H9 (cell line): ENCODE measurements around the gene TTC39B. TPM values are rescaled to one million over a fixed set of nuclear protein-coding genes. Genes with fewer than 3 reads are reported as not detected.

Experiments
- DNase-seq: peaks from one replicate; pipeline ENCODE4 v3.0.0-alpha.2; 2017
- H2AFZ ChIP-seq: one replicate; pipeline ENCODE4 v1.6.1; 2013; ENCODE audit warnings: mild to moderate bottlenecking, low read length, control low read depth, moderate library complexity
- H2AK5ac ChIP-seq: 2 replicates; pipeline ENCODE4 v1.6.1; 2013; ENCODE audit warnings: low read length, control low read depth, mixed read lengths; ENCODE audit not compliant: insufficient read length
- H2BK120ac ChIP-seq: one replicate; pipeline ENCODE4 v1.6.1; 2013; ENCODE audit warnings: low read depth, mild to moderate bottlenecking, low read length, control low read depth, inconsistent platforms; ENCODE audit not compliant: poor library complexity, severe bottlenecking
- H2BK12ac ChIP-seq: 2 replicates; pipeline ENCODE4 v1.6.1; 2013; ENCODE audit warnings: low read length, control low read depth, mixed read lengths, low read depth; ENCODE audit not compliant: insufficient read length
- H2BK15ac ChIP-seq: 2 replicates; pipeline ENCODE4 v1.6.1; 2013; ENCODE audit warnings: low read depth, low read length, control low read depth
- H2BK20ac ChIP-seq: one replicate; pipeline ENCODE4 v1.6.1; 2013; ENCODE audit warnings: low read depth, mild to moderate bottlenecking, low read length, control low read depth, inconsistent platforms; ENCODE audit not compliant: poor library complexity, severe bottlenecking
- H2BK5ac ChIP-seq: 2 replicates; pipeline ENCODE4 v1.6.1; 2013; ENCODE audit warnings: low read length, control low read depth, mixed read lengths; ENCODE audit not compliant: insufficient read length
- H3K14ac ChIP-seq: 2 replicates; pipeline ENCODE4 v1.6.1; 2013; ENCODE audit warnings: low read length, control low read depth; ENCODE audit not compliant: insufficient read depth
- H3K18ac ChIP-seq: 2 replicates; pipeline ENCODE4 v1.6.1; 2013; ENCODE audit warnings: low read depth, mild to moderate bottlenecking, mixed read lengths, low read length, control low read depth; ENCODE audit not compliant: insufficient read length
- H3K23ac ChIP-seq: 2 replicates; pipeline ENCODE4 v1.6.1; 2013; ENCODE audit warnings: low read length, control low read depth, mixed read lengths, low read depth; ENCODE audit not compliant: insufficient read length
- H3K23me2 ChIP-seq: 2 replicates; pipeline ENCODE4 v1.6.1; 2013; ENCODE audit warnings: low read depth, mild to moderate bottlenecking, mixed read lengths, low read length, control low read depth; ENCODE audit not compliant: insufficient read length, poor library complexity, severe bottlenecking
- H3K27ac ChIP-seq: 2 replicates; pipeline ENCODE4 v1.5.1; 2013; ENCODE audit warnings: low read length, control low read depth, mixed read lengths, low read depth; ENCODE audit not compliant: insufficient read length
- H3K27me3 ChIP-seq: 2 replicates; pipeline ENCODE4 v1.6.1; 2013; ENCODE audit warnings: low read length, control low read depth, inconsistent platforms; ENCODE audit not compliant: insufficient read depth
- H3K4ac ChIP-seq: 2 replicates; pipeline ENCODE4 v1.6.1; 2013; ENCODE audit warnings: low read depth, mild to moderate bottlenecking, control low read depth, inconsistent platforms, low read length, moderate library complexity
- H3K4me1 ChIP-seq: 2 replicates; pipeline ENCODE4 v1.6.1; 2013; ENCODE audit warnings: low read length, control low read depth, inconsistent platforms; ENCODE audit not compliant: insufficient read depth
- H3K4me2 ChIP-seq: 2 replicates; pipeline ENCODE4 v1.6.1; 2013; ENCODE audit warnings: low read length, control low read depth, mixed read lengths; ENCODE audit not compliant: insufficient read length, insufficient read depth
- H3K56ac ChIP-seq: 2 replicates; pipeline ENCODE4 v1.6.1; 2013; ENCODE audit warnings: low read depth, mild to moderate bottlenecking, mixed read lengths, low read length, control low read depth; ENCODE audit not compliant: insufficient read length
- H3K79me1 ChIP-seq: 2 replicates; pipeline ENCODE4 v1.6.1; 2013; ENCODE audit warnings: low read depth, mild to moderate bottlenecking, moderate library complexity, low read length, control low read depth, inconsistent platforms; ENCODE audit not compliant: insufficient read depth, poor library complexity, severe bottlenecking
- H3K79me2 ChIP-seq: 2 replicates; pipeline ENCODE4 v1.6.1; 2013; ENCODE audit warnings: low read length, control low read depth, inconsistent platforms; ENCODE audit not compliant: insufficient read depth
- H3K9ac ChIP-seq: 2 replicates; pipeline ENCODE4 v1.6.1; 2013; ENCODE audit warnings: low read length, control low read depth, mixed read lengths; ENCODE audit not compliant: insufficient read length; ENCODE audit errors: extremely low read depth
- H3K9me3 ChIP-seq: one replicate; pipeline ENCODE4 v1.6.1; 2013; ENCODE audit warnings: low read depth, low read length, inconsistent platforms; ENCODE audit not compliant: control insufficient read depth
- H3T11ph ChIP-seq: one replicate; pipeline ENCODE4 v1.6.1; 2013; ENCODE audit warnings: mild to moderate bottlenecking, low read length, control low read depth, inconsistent platforms
- H4K20me1 ChIP-seq: one replicate; pipeline ENCODE4 v1.6.1; 2013; ENCODE audit not compliant: control insufficient read depth, insufficient read length, insufficient read depth
- H4K5ac ChIP-seq: 2 replicates; pipeline ENCODE4 v1.6.1; 2013; ENCODE audit warnings: low read depth, mild to moderate bottlenecking, mixed read lengths, low read length, control low read depth; ENCODE audit not compliant: insufficient read length
- H4K8ac ChIP-seq: replicated peaks from 2 replicates; pipeline ENCODE4 v1.6.1; 2013; ENCODE audit warnings: low read length, control low read depth, mixed read lengths, low read depth; ENCODE audit not compliant: insufficient read length
- H4K91ac ChIP-seq: 2 replicates; pipeline ENCODE4 v1.6.1; 2013; ENCODE audit warnings: low read depth, mild to moderate bottlenecking, moderate library complexity, mixed read lengths, low read length, control low read depth; ENCODE audit not compliant: insufficient read length
- H3K27ac Mint-ChIP-seq, 3 experiments: 2 replicates in 2 of 3; 3 replicates in 1 of 3; pipeline ENCODE4 v1.8.0; 2020 to 2021; ENCODE audit warnings: mixed read lengths in 3 of 3, mild to moderate bottlenecking in 1 of 3, moderate library complexity in 1 of 3
- H3K27me3 Mint-ChIP-seq: 2 replicates; pipeline ENCODE4 v1.8.0; 2021; ENCODE audit warnings: low read depth, mild to moderate bottlenecking, moderate library complexity, mixed read lengths
- H3K36me3 Mint-ChIP-seq, 3 experiments: 2 replicates in 2 of 3; 3 replicates in 1 of 3; pipeline ENCODE4 v1.8.0; 2020 to 2021; ENCODE audit warnings: low read depth in 3 of 3, mixed read lengths in 3 of 3; ENCODE audit not compliant: insufficient read depth in 1 of 3
- H3K4me1 Mint-ChIP-seq, 2 experiments: 2 replicates each; pipeline ENCODE4 v1.8.0; 2020; ENCODE audit warnings: mixed read lengths in 2 of 2
- H3K4me3 Mint-ChIP-seq, 2 experiments: 2 replicates in 1 of 2; 3 replicates in 1 of 2; pipeline ENCODE4 v1.8.0; 2020 to 2021; ENCODE audit warnings: mild to moderate bottlenecking in 2 of 2, mixed read lengths in 2 of 2, moderate library complexity in 1 of 2
- H3K9me3 Mint-ChIP-seq, 2 experiments: 2 replicates in 1 of 2; 3 replicates in 1 of 2; pipeline ENCODE4 v1.8.0; 2020; ENCODE audit warnings: mild to moderate bottlenecking in 2 of 2, mixed read lengths in 2 of 2, moderate library complexity in 1 of 2
- WGBS: extraction: QIAGEN DNeasy Blood & Tissue Kit; methylation state at CpG from one replicate; pipeline ENCODE4 v1.1.7; 2013; ENCODE audit warnings: missing lambda C conversion rate, low lambda C conversion rate, mixed read lengths; ENCODE audit not compliant: insufficient read length; ENCODE audit errors: extremely low coverage; 5-methylcytosine and 5-hydroxymethylcytosine counted together
- total RNA-seq: library from RNA; stranded (reverse); gene quantifications from 2 replicates; pipeline ENCODE4 v1.2.1, GENCODE V29; 2021
- TF ChIP-seq, protein P1 (sequence below): fragments of 200-600 bp; sonication (generic); conservative IDR thresholded peaks from 3 replicates; pipeline ENCODE4 v1.8.0; 2021; ENCODE audit warnings: antibody characterized with exemption, mild to moderate bottlenecking

The TTC39B gene
- total RNA-seq, 1 experiment from 2014 or later, result 8.2 TPM

DNA sequence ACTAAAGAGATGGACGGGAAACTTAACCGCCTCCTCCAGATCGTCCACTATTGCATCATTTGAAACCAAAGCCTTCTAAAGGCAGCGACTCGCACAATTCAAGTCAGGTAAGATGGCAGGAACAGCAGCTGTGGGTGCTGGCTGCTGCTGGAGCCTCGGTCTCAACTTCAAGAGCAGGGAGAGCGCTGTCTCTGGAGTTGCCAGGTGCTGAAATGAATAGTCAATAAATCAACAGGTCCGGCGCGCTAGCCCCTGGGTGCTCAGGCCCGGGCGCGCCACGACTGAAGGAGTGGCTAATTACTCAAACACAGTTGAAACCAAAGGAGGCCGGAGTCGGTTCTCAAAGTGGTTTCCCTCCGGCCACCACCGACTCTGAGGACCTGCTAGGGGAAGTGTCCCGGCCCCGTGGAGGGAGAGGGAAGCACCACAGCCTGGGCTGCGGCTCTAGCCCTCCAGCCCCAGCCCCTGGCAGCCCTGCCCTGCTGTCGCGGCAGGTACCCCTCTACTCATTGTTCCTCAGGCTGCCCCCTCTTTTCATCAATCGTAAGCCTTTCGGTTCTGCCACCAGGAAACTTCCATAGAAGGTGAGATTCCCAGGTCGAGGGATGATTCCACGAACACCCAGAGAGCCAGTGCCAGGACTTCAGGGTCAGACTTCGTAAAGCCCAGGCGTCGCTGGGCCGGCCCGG lies 804 bp downstream of the TTC39B start:
- Histone ChIP-seq H3K14ac (peak overlapping the region; percentile 58), H2BK12ac (no peak overlapping the region), H3K9ac (peak overlapping the region; percentile 56), H4K5ac (no peak overlapping the region), H2BK5ac (no peak overlapping the region), H3K23me2 (peaks cover 10% of the 10 kb centered on the region), H4K20me1 (no peaks in the 10 kb centered on the region), H4K8ac (no peak overlapping the region), H3K79me2 (no peaks in the 10 kb centered on the region), H2BK15ac (no peak overlapping the region), H3K4ac (no peak overlapping the region), H2BK20ac (no peak overlapping the region), H2AK5ac (no peak overlapping the region), H3K4me1 (no peaks in the 10 kb centered on the region), H3T11ph (no peak overlapping the region), H3K23ac (no peak overlapping the region), H2AFZ (no peak overlapping the region), H3K27ac (no peak overlapping the region), H3K18ac (peak overlapping the region; percentile 46), H3K27me3 (no peaks in the 10 kb centered on the region), H2BK120ac (no peak overlapping the region), H3K79me1 (no peaks in the 10 kb centered on the region), H3K56ac (no peak overlapping the region), H3K9me3 (no peaks in the 10 kb centered on the region), H3K4me2 (peak overlapping the region; percentile 86), H4K91ac (no peak overlapping the region)
- H3K9me3 Mint-ChIP-seq, result no peaks in the 10 kb centered on the region
- TF ChIP-seq, protein P1, sequence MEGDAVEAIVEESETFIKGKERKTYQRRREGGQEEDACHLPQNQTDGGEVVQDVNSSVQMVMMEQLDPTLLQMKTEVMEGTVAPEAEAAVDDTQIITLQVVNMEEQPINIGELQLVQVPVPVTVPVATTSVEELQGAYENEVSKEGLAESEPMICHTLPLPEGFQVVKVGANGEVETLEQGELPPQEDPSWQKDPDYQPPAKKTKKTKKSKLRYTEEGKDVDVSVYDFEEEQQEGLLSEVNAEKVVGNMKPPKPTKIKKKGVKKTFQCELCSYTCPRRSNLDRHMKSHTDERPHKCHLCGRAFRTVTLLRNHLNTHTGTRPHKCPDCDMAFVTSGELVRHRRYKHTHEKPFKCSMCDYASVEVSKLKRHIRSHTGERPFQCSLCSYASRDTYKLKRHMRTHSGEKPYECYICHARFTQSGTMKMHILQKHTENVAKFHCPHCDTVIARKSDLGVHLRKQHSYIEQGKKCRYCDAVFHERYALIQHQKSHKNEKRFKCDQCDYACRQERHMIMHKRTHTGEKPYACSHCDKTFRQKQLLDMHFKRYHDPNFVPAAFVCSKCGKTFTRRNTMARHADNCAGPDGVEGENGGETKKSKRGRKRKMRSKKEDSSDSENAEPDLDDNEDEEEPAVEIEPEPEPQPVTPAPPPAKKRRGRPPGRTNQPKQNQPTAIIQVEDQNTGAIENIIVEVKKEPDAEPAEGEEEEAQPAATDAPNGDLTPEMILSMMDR, result no peak
- peaks cover 0 to 7% (median 0%) of the 10 kb centered on the region in 3 experiments; a peak in 1 of 7 replicates for H3K36me3 Mint-ChIP-seq
- peaks cover 19 to 20% of the 10 kb centered on the region in 2 experiments for H3K4me1 Mint-ChIP-seq
- H3K4me3 Mint-ChIP-seq, result peak overlapping the region; percentile 92 to 95
- H3K27me3 Mint-ChIP-seq, result peaks cover 14% of the 10 kb centered on the region
- H3K27ac Mint-ChIP-seq, result peak overlapping the region; percentile 81 to 92 (median 83); a peak in 5 of 7 replicates
- peak; percentile 78 for DNase-seq
- WGBS, result no CpG with 5 or more reads among the region's 32 CpGs
